ENCODE data around the gene ADAP1. TPM values are rescaled to one million over a fixed set of nuclear protein-coding genes. Genes with fewer than 3 reads are reported as not detected.

The ADAP1 gene
- total RNA-seq, 1 experiment from 2014 or later = 6.2 TPM

GRCh38 chr7:875051-875450 lies 79.4 kb downstream of the ADAP1 start:
- no peak overlapping the region for H3T11ph ChIP-seq (ENCODE audit: low read length)
- H3K56ac ChIP-seq (ENCODE audit: insufficient read length, low read depth, low read length) = no peak overlapping the region
- H4K91ac ChIP-seq (ENCODE audit: insufficient read length, low read depth, low read length) = no peak overlapping the region
- no peak overlapping the region for H2BK15ac ChIP-seq (ENCODE audit: low read depth, low read length)
- no peak for TF ChIP-seq CTCF (conservative IDR thresholded peaks at IDR 0.05)
- peak overlapping the region; percentile 11 for H2AK5ac ChIP-seq (ENCODE audit: insufficient read length, low read length)
- H3K9me3 ChIP-seq (ENCODE audit: control insufficient read depth, low read depth, low read length) = no peaks in the 10 kb centered on the region
- H4K5ac ChIP-seq (ENCODE audit: insufficient read length, low read depth, low read length) = peak overlapping the region; percentile 43
- Mint-ChIP-seq H3K4me1 (peaks cover 12% of the 10 kb centered on the region in 2 experiments), H3K9me3 (peaks cover 5 to 6% of the 10 kb centered on the region in 2 experiments), H3K36me3 (ENCODE audit: insufficient read depth in 1 of 3, low read depth in 3 of 3) (peaks cover 41 to 57% (median 53%) of the 10 kb centered on the region in 3 experiments), H3K27ac (no peak overlapping the region), H3K27me3 (ENCODE audit: low read depth) (no peaks in the 10 kb centered on the region), H3K4me3 (peak overlapping the region in 1 of 2 experiments; percentile 12; a peak in 2 of 5 replicates)
- no peak overlapping the region for H2BK120ac ChIP-seq (ENCODE audit: low read depth, low read length, poor library complexity, severe bottlenecking)
- no peak overlapping the region for H3K27ac ChIP-seq (ENCODE audit: insufficient read length, low read depth, low read length)
- no peak overlapping the region for H3K9ac ChIP-seq (ENCODE audit: extremely low read depth, insufficient read length, low read length)
- H2AFZ ChIP-seq (ENCODE audit: low read length) = no peak overlapping the region
- H3K79me2 ChIP-seq (ENCODE audit: insufficient read depth, low read length) = peaks cover 20% of the 10 kb centered on the region; the same call in 1 of the 2 replicates
- H3K4me1 ChIP-seq (ENCODE audit: insufficient read depth, low read length) = 0 out of 2 replicates have a peak, but pooled peaks cover 2% of the 10 kb centered on the region
- H3K79me1 ChIP-seq (ENCODE audit: insufficient read depth, low read depth, low read length, poor library complexity, severe bottlenecking) = no peaks in the 10 kb centered on the region
- no peak overlapping the region for H3K14ac ChIP-seq (ENCODE audit: insufficient read depth, low read length)
- no CpG with 5 or more reads among the region's 7 CpGs for WGBS (ENCODE audit: extremely low coverage, insufficient read length, low lambda C conversion rate)
- no peaks in the 10 kb centered on the region for H4K20me1 ChIP-seq (ENCODE audit: control insufficient read depth, insufficient read depth, insufficient read length)
- no peaks in the 10 kb centered on the region for H3K27me3 ChIP-seq (ENCODE audit: insufficient read depth, low read length)
- H2BK20ac ChIP-seq (ENCODE audit: low read depth, low read length, poor library complexity, severe bottlenecking) = no peak overlapping the region
- H3K4ac ChIP-seq (ENCODE audit: low read depth, low read length) = no peak overlapping the region
- H4K8ac ChIP-seq (replicated peaks; ENCODE audit: insufficient read length, low read depth, low read length) = no peak overlapping the region
- no peak overlapping the region for H2BK12ac ChIP-seq (ENCODE audit: insufficient read length, low read depth, low read length)
- no peak overlapping the region for H3K4me2 ChIP-seq (ENCODE audit: insufficient read depth, insufficient read length, low read length)
- H3K23me2 ChIP-seq (ENCODE audit: insufficient read length, low read depth, low read length, poor library complexity, severe bottlenecking) = peaks cover 5% of the 10 kb centered on the region
- no peak overlapping the region for H3K23ac ChIP-seq (ENCODE audit: insufficient read length, low read depth, low read length)
- no peak overlapping the region for H2BK5ac ChIP-seq (ENCODE audit: insufficient read length, low read length)
- no peak overlapping the region for H3K18ac ChIP-seq (ENCODE audit: insufficient read length, low read depth, low read length)
- DNase-seq = no peak

Measured in H9 (cell line).